Aortic smooth muscle cell (primary cell): Measurements from ENCODE around the gene SLCO2A1. TPM values are rescaled to one million over a fixed set of nuclear protein-coding genes. Genes with fewer than 3 reads are reported as not detected.

ENCODE experiments used
- total RNA-seq: library from RNA; depleted of rRNA; stranded (reverse); fragments of >200 nt; gene quantifications from 2 replicates; pipeline ENCODE4 v1.2.3, GENCODE V29; 2014

The SLCO2A1 gene
- total RNA-seq, result not detected in 2 replicates

DNA sequence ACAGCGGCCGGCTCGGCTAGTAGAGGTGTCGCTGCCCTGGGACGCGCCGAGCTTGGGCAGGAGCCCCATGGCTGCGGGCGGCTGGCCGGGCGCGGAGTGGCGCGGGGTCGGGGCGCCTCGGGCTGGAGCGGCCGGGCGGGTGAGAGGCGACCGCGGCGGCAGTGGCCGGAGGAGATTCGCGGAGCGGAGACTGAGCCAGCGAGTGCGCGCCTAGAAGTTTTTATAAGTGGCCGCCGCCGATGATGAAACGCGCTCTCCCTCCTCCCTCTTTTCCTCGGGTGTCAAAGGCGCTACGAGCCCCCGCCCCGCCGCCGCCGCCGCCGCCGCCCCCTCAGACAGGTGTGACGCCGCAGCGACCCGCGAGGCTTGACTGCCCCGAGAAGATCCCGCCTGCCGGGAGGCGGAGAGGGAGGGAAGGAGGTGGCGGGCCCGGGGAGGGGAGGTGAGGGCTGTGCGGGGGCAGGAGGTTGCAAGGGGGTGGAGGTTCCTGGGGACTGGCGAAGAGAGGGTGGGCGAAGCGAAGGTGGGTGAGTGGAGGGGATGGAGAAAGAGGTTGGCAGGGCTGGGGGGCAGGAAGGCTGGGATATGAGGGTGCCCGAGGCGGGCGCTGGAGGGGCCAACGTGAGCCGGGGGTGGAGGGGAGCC lies at the start of gene SLCO2A1:
Gene SLCO2A1, minus strand, starts transcription at position 192 of the 645 bp plus-strand sequence. Its CDS starts 123 bp downstream, at position 69.

GRCh38 chr3:133895208-133896001 lies 134.3 kb downstream of the SLCO2A1 start, which contains the start of gene RAB6B:
TSS of gene RAB6B (minus strand) at chr3:133895882. CDS start at chr3:133895466, 416 bp downstream.

Other genes with a start within 250 kb of the SLCO2A1 start
- gene SRPRB, start 224.1 kb downstream of the SLCO2A1 start, total RNA-seq, result 64.0 and 88.6 TPM in 2 replicates
- 0.13 and 0.19 TPM in 2 replicates for gene RAB6B, start 134.0 kb downstream of the SLCO2A1 start, total RNA-seq
- 66.7 and 74.9 TPM in 2 replicates for gene RYK, start 220.9 kb upstream of the SLCO2A1 start, total RNA-seq